Naive thymus-derived CD4-positive, alpha-beta T cell (primary cell): ENCODE results near the gene ZNF428. TPM values are rescaled to one million over a fixed set of nuclear protein-coding genes. Genes with fewer than 3 reads are reported as not detected.

Experiments
- ATAC-seq: fragments of 150-1000 bp; cut with Tn5 transposase; 2 replicates; pipeline ENCODE4 v1.10.0; 2021; ENCODE audit warnings: mild to moderate bottlenecking, moderate library complexity
- CTCF ChIA-PET: fragments of 350-600 bp; sonication (Branson Sonifier 250); formaldehyde crosslinking; loops from one replicate; lab custom pipeline; 2021; ENCODE audit warnings: antibody characterized with exemption; lab: Charles Lee
- POLR2A ChIA-PET: fragments of 350-600 bp; sonication (Branson Sonifier 250); formaldehyde crosslinking; loops from one replicate; lab custom pipeline; 2021; ENCODE audit warnings: antibody characterized with exemption, inconsistent platforms; lab: Charles Lee
- DNase-seq, 9 donors: peaks; one replicate each; pipeline versions ENCODE4 v3.0.0 to v3.0.0-alpha.2; 2020 to 2022; ENCODE audit warnings: mixed read lengths in 1 of 9
- H3K27ac ChIP-seq: one replicate; pipeline ENCODE4 v1.7.0; 2013; ENCODE audit warnings: mild to moderate bottlenecking, low read depth, low read length, moderate library complexity
- H3K27me3 ChIP-seq, 2 donors: one replicate each; pipeline ENCODE4 v1.7.0; 2013; ENCODE audit warnings: low read length in 2 of 2, mild to moderate bottlenecking in 2 of 2, moderate library complexity in 2 of 2; ENCODE audit not compliant: control insufficient read depth in 2 of 2, insufficient read depth in 2 of 2
- H3K36me3 ChIP-seq, 3 experiments: 1 replicate in 2 of 3; 2 replicates in 1 of 3; pipeline ENCODE4 v1.7.0; 2013; ENCODE audit warnings: low read length in 3 of 3, mild to moderate bottlenecking in 3 of 3, moderate library complexity in 1 of 3; ENCODE audit not compliant: insufficient read depth in 3 of 3, control insufficient read depth in 2 of 3
- H3K4me1 ChIP-seq, 2 donors: one replicate each; pipeline ENCODE4 v1.7.0; 2013; ENCODE audit warnings: low read length in 2 of 2, mild to moderate bottlenecking in 2 of 2, moderate library complexity in 1 of 2; ENCODE audit not compliant: control insufficient read depth in 2 of 2, insufficient read depth in 2 of 2
- H3K4me3 ChIP-seq: 2 replicates; pipeline ENCODE4 v1.7.0; 2013; ENCODE audit warnings: mild to moderate bottlenecking, low read length
- H3K9me3 ChIP-seq, 3 experiments: 1 replicate in 2 of 3; 2 replicates in 1 of 3; pipeline ENCODE4 v1.7.0; 2013; ENCODE audit warnings: low read length in 3 of 3; ENCODE audit not compliant: control insufficient read depth in 2 of 3
- H3K27ac Mint-ChIP-seq, 9 donors: one replicate each; pipeline ENCODE4 v1.8.0; 2020 to 2022; ENCODE audit warnings: mixed read lengths in 9 of 9, mild to moderate bottlenecking in 8 of 9, moderate library complexity in 5 of 9, inconsistent platforms in 2 of 9
- H3K27me3 Mint-ChIP-seq, 5 donors: one replicate each; pipeline ENCODE4 v1.8.0; 2021 to 2022; ENCODE audit warnings: mixed read lengths in 5 of 5, mild to moderate bottlenecking in 1 of 5
- H3K36me3 Mint-ChIP-seq, 5 donors: one replicate each; pipeline ENCODE4 v1.8.0; 2020 to 2022; ENCODE audit warnings: mixed read lengths in 5 of 5, mild to moderate bottlenecking in 3 of 5, inconsistent platforms in 1 of 5
- H3K4me1 Mint-ChIP-seq, 7 donors: one replicate each; pipeline ENCODE4 v1.8.0; 2020 to 2022; ENCODE audit warnings: mixed read lengths in 7 of 7, mild to moderate bottlenecking in 3 of 7, inconsistent platforms in 1 of 7
- H3K4me3 Mint-ChIP-seq, 10 donors: one replicate each; pipeline ENCODE4 v1.8.0; 2020 to 2022; ENCODE audit warnings: mild to moderate bottlenecking in 10 of 10, mixed read lengths in 10 of 10, moderate library complexity in 6 of 10, inconsistent platforms in 2 of 10
- H3K9me3 Mint-ChIP-seq, 11 donors: one replicate each; pipeline ENCODE4 v1.8.0; 2020 to 2022; ENCODE audit warnings: mixed read lengths in 11 of 11, mild to moderate bottlenecking in 4 of 11, inconsistent platforms in 1 of 11, moderate library complexity in 1 of 11
- intact Hi-C, 2 donors: fragments of 100-400 bp; cut with micrococcal nuclease; formaldehyde crosslinking; loops; one replicate each; pipeline ENCODE4 v1.15.1; 2023
- polyA plus RNA-seq, 2 donors: library from polyadenylated mRNA; unstranded; fragments of 300-500 nt; fragmentation: Illumina TruSeq; gene quantifications; one replicate each; pipeline ENCODE4 v1.2.3, GENCODE V29; 2021
- total RNA-seq, 6 experiments: library from RNA in 5 of 6; stranded (reverse) in 5 of 6; gene quantifications; 1 replicate in 5 of 6; 2 replicates in 1 of 6; pipeline ENCODE4 v1.2.3 and lab custom pipeline; 2021 to 2026

Gene ZNF428
- total and polyA plus RNA-seq, 7 experiments from 2014 or later: 13.1 to 29.1 (median 25.5) TPM

DNA sequence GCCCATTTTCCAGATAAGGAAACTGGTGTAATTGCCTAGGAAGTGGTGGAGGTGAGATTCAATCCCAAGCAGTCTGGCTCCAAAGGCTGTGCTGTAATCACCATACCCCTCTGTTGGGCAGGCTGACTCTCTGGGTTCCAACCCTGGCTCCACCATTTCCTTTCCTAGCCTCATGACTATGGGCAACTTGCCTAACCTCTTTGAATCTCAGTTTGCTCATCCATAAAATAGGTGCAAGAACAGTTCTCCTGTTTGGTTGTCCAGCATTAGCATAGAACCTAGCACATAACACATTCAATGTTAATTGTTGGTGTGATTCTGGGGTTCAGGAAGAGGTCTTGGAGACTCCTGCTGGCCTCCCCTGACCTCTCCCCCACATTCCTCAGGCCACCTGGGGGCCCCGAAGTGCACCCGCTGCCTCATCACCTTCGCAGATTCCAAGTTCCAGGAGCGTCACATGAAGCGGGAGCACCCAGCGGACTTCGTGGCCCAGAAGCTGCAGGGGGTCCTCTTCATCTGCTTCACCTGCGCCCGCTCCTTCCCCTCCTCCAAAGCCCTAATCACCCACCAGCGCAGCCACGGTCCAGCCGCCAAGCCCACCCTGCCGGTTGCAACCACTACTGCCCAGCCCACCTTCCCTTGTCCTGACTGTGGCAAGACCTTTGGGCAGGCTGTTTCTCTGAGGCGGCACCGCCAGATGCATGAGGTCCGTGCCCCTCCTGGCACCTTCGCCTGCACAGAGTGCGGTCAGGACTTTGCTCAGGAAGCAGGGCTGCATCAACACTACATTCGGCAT lies 20.8 kb downstream of the ZNF428 start:
- H3K27ac Mint-ChIP-seq: peak overlapping the region in 5 of 9 donors; percentile 98 to 100 (median 100)

DNA sequence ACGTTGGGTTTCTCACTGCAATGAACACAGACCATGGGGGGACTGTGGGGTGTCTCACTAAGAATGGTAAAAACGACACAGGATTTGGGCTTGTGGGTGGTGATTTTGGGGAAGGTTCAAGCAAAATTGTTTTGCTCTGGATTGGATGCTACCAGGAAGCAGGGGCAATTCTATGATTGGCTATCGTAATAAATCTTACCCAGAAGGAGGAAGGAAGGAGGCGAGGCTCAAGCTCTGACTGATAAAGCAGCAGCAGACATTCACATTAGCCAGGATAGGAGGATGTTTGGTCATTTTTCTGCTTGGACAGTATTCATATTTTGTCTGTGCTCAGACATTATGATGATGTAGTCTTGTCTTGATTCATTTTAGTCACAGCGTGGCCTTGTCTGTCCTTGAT lies 21.6 kb downstream of the ZNF428 start:
- intact Hi-C loops: loop anchor here in 1 of 2 donors (2.0 to 5.0 kb wide), 2 partner anchors 136 to 187 kb away; no protein-coding TSS in a partner anchor
- POLR2A ChIA-PET: interaction anchor here (0.6 to 5.0 kb wide), 6 partner anchors 9 to 72 kb away, joined by 3 to 51 read pairs (median 4); partner anchors contain the start of genes PINLYP, PLAUR and XRCC1
- no peak for ATAC-seq
- Mint-ChIP-seq H3K4me3 (peak overlapping the region; percentile 84 to 98 (median 95)), H3K9me3 (peaks cover 0 to 5% (median 0%) of the 10 kb centered on the region in 11 donors), H3K36me3 (peaks cover 0 to 13% (median 3%) of the 10 kb centered on the region in 5 donors), H3K27me3 (peaks cover 0 to 4% (median 0%) of the 10 kb centered on the region in 5 donors), H3K27ac (peak overlapping the region; percentile 88 to 100 (median 99)), H3K4me1 (peaks cover 25 to 47% (median 37%) of the 10 kb centered on the region in 7 donors)
- no peaks in the 10 kb centered on the region for H3K9me3 ChIP-seq
- H3K36me3 ChIP-seq: peaks cover 6 to 52% (median 11%) of the 10 kb centered on the region in 3 experiments
- no peak for DNase-seq
- H3K27ac ChIP-seq: peak overlapping the region; percentile 95
- H3K4me1 ChIP-seq: peaks cover 16 to 28% of the 10 kb centered on the region in 2 donors
- H3K4me3 ChIP-seq: peak overlapping the region; percentile 81
- CTCF ChIA-PET: interaction anchor here (0.5 to 5.5 kb wide), 4 partner anchors 23 to 166 kb away, joined by 3 to 122 read pairs (median 20); partner anchors contain the start of genes PINLYP and XRCC1
- H3K27me3 ChIP-seq: no peaks in the 10 kb centered on the region

More for the DNA sequence above, 20.8 kb downstream of the ZNF428 start:
- Histone ChIP-seq H3K27me3 (no peaks in the 10 kb centered on the region), H3K4me1 (peaks cover 16 to 28% of the 10 kb centered on the region in 2 donors), H3K4me3 (no peak overlapping the region), H3K27ac (peak overlapping the region; percentile 95), H3K9me3 (no peaks in the 10 kb centered on the region), H3K36me3 (peaks cover 6 to 47% (median 12%) of the 10 kb centered on the region in 3 experiments)
- intact Hi-C loops: loop anchor here in 1 of 2 donors (5.0 kb wide), 1 partner anchor 136 kb away; no protein-coding TSS in a partner anchor
- Mint-ChIP-seq H3K27me3 (peaks cover 0 to 4% (median 0%) of the 10 kb centered on the region in 5 donors), H3K9me3 (peaks cover 0 to 5% (median 0%) of the 10 kb centered on the region in 11 donors), H3K36me3 (peaks cover 0 to 9% (median 3%) of the 10 kb centered on the region in 5 donors), H3K4me1 (peaks cover 22 to 42% (median 33%) of the 10 kb centered on the region in 7 donors), H3K4me3 (peak overlapping the region in 3 of 10 donors; percentile 84 to 98 (median 94))
- ChIA-PET POLR2A (interaction anchor here (1.0 to 5.0 kb wide), 2 partner anchors 24 to 71 kb away, joined by 3 to 51 read pairs; partner anchors contain the start of genes PINLYP, PLAUR and XRCC1), CTCF (interaction anchor here (5.5 kb wide), 1 partner anchor 43 kb away, joined by 122 read pairs; no protein-coding TSS in a partner anchor)
- DNase-seq (no peak), ATAC-seq (no peak)

DNA sequence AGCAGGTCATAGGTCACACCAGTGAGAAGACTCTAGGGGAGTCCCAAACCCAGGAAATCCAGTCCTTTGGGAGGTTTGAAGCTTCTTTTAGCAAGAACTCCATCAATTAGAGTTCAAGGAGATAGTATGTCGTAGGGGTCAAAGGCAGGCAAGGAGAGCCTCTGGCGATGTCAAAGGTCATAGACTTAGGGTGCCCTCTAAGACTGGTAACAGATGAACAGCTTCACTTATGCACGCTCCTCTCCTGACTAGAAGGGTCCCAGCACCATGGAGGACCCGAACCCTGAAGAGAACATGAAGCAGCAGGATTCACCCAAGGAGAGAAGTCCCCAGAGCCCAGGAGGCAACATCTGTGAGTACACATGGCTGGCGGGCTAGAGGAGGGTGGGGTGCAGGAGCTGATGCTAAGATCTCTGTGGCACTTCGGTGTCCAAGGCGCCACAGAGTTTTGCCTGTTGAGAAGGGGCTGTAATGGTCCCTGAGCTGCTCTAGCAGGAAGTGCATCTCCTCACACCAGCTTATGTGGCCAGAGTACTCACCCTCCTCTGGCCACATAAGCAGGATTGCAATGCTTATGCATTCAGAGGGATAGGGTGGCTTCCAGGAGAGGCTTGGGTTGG lies 22.5 kb downstream of the ZNF428 start:
- intact Hi-C loops: loop anchor here (1.0 to 5.0 kb wide), 17 partner anchors 17 to 338 kb away; partner anchors contain the start of genes PINLYP (in 2 of the 2), SMG9 (in 2 of the 2), XRCC1 (in 2 of the 2) and ZNF428 (in 2 of the 2)
- H3K27me3 ChIP-seq: no peaks in the 10 kb centered on the region
- ChIA-PET CTCF (interaction anchor here (1.1 to 5.5 kb wide), 5 partner anchors 22 to 213 kb away, joined by 3 to 122 read pairs (median 8); partner anchors contain the start of genes PINLYP and XRCC1), POLR2A (interaction anchor here (0.6 to 5.0 kb wide), 10 partner anchors 10 to 93 kb away, joined by 3 to 51 read pairs (median 4); partner anchors contain the start of genes PHLDB3, PINLYP and XRCC1)
- DNase-seq (no peak), ATAC-seq (no peak)
- H3K27ac ChIP-seq: peak overlapping the region; percentile 95
- peaks cover 4 to 52% (median 6%) of the 10 kb centered on the region in 3 experiments for H3K36me3 ChIP-seq
- peaks cover 16 to 28% of the 10 kb centered on the region in 2 donors for H3K4me1 ChIP-seq
- peak overlapping the region; percentile 81 for H3K4me3 ChIP-seq
- H3K27me3 Mint-ChIP-seq: peaks cover 0 to 4% (median 0%) of the 10 kb centered on the region in 5 donors
- peak overlapping the region; percentile 98 to 100 (median 100) for H3K27ac Mint-ChIP-seq
- peaks cover 27 to 47% (median 37%) of the 10 kb centered on the region in 7 donors for H3K4me1 Mint-ChIP-seq
- peaks cover 0 to 5% (median 0%) of the 10 kb centered on the region in 11 donors for H3K9me3 Mint-ChIP-seq
- no peaks in the 10 kb centered on the region for H3K9me3 ChIP-seq
- peak overlapping the region; percentile 84 to 98 (median 95) for H3K4me3 Mint-ChIP-seq
- peaks cover 0 to 15% (median 4%) of the 10 kb centered on the region in 5 donors for H3K36me3 Mint-ChIP-seq

DNA sequence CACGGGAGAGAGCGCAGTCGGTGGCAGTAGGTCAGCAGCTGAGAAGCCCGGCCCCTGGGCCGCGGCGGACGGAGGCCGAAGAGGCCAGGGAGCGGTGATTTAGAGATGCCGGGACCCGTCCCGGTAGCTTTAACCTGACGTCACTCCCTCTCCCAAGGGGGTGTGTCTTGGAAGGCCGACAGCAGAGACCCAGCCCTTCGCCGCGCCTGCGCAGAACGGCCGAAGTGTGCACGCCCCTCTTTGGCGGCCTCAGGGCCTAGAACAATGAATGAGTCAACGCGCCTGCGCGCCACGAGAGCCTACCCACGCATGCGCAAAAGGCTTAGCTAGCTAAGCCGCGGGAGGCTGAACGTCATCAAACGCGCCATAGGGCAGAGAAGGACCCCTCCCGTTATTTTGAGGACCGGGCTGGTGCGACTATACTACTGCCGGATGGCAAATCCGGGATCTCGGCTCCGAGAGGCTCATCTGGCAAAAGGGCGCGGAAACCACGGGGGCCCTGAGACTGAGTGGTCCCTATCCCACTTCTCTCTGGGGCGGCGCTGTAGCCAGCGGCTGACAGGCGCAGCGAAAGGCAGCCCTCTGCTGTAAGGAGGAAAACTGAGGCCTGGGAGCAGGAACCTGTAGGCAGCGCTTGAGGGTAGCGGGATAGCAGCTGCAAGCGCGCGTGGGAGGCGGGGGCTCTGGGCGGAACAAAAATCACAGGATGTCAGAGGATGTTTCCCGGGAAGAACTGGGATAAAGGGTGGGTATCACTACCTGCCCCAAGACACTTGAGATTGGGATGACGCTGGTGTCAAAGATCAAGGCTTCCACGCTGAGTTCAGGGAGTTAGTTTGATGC lies 23.2 kb downstream of the ZNF428 start, which contains the start of the genes IRGQ and ZNF576:
Gene IRGQ, minus strand, starts transcription at position 136 of the 843 bp plus-strand sequence. CDS start 796 bp downstream, outside the sequence.
Gene ZNF576, plus strand, starts transcription at position 597 of the 843 bp plus-strand sequence. CDS start 514 bp downstream, outside the sequence.
- Histone ChIP-seq H3K4me3 (peak within 1 kb of the TSS; percentile 81), H3K4me1 (peaks cover 16 to 28% of the 10 kb centered on the region in 2 donors), H3K27ac (peak within 1 kb of the TSS; percentile 95), H3K36me3 (peaks cover 4 to 47% (median 6%) of the 10 kb centered on the region in 3 experiments), H3K9me3 (no peaks in the 10 kb centered on the region), H3K27me3 (no peaks in the 10 kb centered on the region)
- Mint-ChIP-seq H3K9me3 (peaks cover 0 to 5% (median 0%) of the 10 kb centered on the region in 11 donors), H3K36me3 (peaks cover 0 to 14% (median 4%) of the 10 kb centered on the region in 5 donors), H3K27me3 (peaks cover 0 to 4% (median 0%) of the 10 kb centered on the region in 5 donors), H3K4me3 (peak within 1 kb of the TSS; percentile 84 to 98 (median 95)), H3K4me1 (peaks cover 27 to 47% (median 37%) of the 10 kb centered on the region in 7 donors), H3K27ac (peak within 1 kb of the TSS; percentile 98 to 100 (median 100))
- ATAC-seq (peak; percentile 88), DNase-seq (peak; percentile 98 to 100 (median 99))
- intact Hi-C loops: loop anchor here (1.0 to 5.0 kb wide), 17 partner anchors 16 to 339 kb away; partner anchors contain the start of genes PINLYP (in 2 of the 2), SMG9 (in 2 of the 2), XRCC1 (in 2 of the 2) and ZNF428 (in 2 of the 2)
- CTCF ChIA-PET: interaction anchor here (0.6 to 5.5 kb wide), 9 partner anchors 12 to 214 kb away, joined by 3 to 122 read pairs (median 5); partner anchors contain the start of genes PINLYP and XRCC1
- POLR2A ChIA-PET: interaction anchor here (0.6 to 5.0 kb wide), 15 partner anchors 10 to 157 kb away, joined by 3 to 51 read pairs (median 5); partner anchors contain the start of genes PHLDB3, PINLYP, XRCC1 and ZNF575

DNA sequence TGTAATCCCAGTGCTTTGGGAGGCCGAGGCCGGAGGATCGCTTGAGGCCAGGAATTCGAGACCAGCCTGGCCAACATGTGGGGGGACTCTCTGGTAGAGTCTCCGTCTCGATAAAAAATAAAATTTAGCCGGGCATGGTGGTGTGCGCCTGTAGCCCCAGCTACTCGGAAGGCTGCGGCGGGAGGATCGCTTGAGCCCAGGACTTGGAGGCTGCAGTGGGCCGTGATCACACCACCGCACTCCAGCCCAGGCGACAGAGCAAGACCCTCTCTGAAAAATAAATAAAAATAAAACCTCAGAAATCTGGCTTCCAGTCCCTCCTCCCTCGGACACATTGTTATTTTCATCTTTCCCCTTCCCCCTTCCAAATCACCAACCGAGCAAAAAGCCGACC lies 23.8 kb downstream of the ZNF428 start:
- Histone ChIP-seq H3K9me3 (no peaks in the 10 kb centered on the region), H3K27me3 (no peaks in the 10 kb centered on the region), H3K36me3 (peaks cover 4 to 42% (median 6%) of the 10 kb centered on the region in 3 experiments), H3K4me3 (peak overlapping the region; percentile 81), H3K4me1 (peaks cover 16 to 28% of the 10 kb centered on the region in 2 donors), H3K27ac (peak overlapping the region; percentile 95)
- H3K4me1 Mint-ChIP-seq: peaks cover 27 to 51% (median 41%) of the 10 kb centered on the region in 7 donors
- H3K9me3 Mint-ChIP-seq: peaks cover 0 to 5% (median 0%) of the 10 kb centered on the region in 11 donors
- H3K36me3 Mint-ChIP-seq: peaks cover 0 to 14% (median 6%) of the 10 kb centered on the region in 5 donors
- ATAC-seq: no peak
- peaks cover 0 to 4% (median 0%) of the 10 kb centered on the region in 5 donors for H3K27me3 Mint-ChIP-seq
- DNase-seq: peak in 1 of 9 donors; percentile 35
- H3K4me3 Mint-ChIP-seq: peak overlapping the region; percentile 84 to 98 (median 95)
- H3K27ac Mint-ChIP-seq: peak overlapping the region; percentile 98 to 100 (median 100)
- CTCF ChIA-PET: interaction anchor here (0.6 to 5.5 kb wide), 13 partner anchors 11 to 214 kb away, joined by 3 to 122 read pairs (median 8); partner anchors contain the start of genes PINLYP and XRCC1
- intact Hi-C loops: loop anchor here in 1 of 2 donors (5.0 kb wide), 1 partner anchor 133 kb away; no protein-coding TSS in a partner anchor
- POLR2A ChIA-PET: interaction anchor here (0.6 to 5.0 kb wide), 14 partner anchors 9 to 156 kb away, joined by 3 to 51 read pairs (median 5); partner anchors contain the start of genes PHLDB3, PINLYP, XRCC1 and ZNF575
